NCI-H345 treated with DMSO at 0.1 percent for 48 hours (cell line): ENCODE measurements around the gene MAP1LC3B.
"Not testable (repeated sequence)": the region's sequence is repeated elsewhere in the genome, so short reads cannot be mapped to it uniquely, and the experiment has no call there.

Experiments used
- DNase-seq: peaks from one replicate; lab custom pipeline; 2025; ENCODE audit not compliant: unreplicated experiment; lab: John Stamatoyannopoulos, UW

The MAP1LC3B gene

GRCh38 chr16:87360862-87361610 lies 31.1 kb upstream of the MAP1LC3B start:
- no peak for DNase-seq

GRCh38 chr16:87361916-87362619 lies 30.1 kb upstream of the MAP1LC3B start:
- DNase-seq, result no peak

GRCh38 chr16:87362828-87363559 lies 29.1 kb upstream of the MAP1LC3B start:
- not testable (repeated sequence) for DNase-seq

GRCh38 chr16:87363771-87364455 lies 28.2 kb upstream of the MAP1LC3B start:
- no peak for DNase-seq

GRCh38 chr16:87365021-87365713 lies 27.0 kb upstream of the MAP1LC3B start:
- DNase-seq, result no peak

- DNase-seq, result no peak
Measured at GRCh38 chr16:87366288-87366687, 25.8 kb upstream of the MAP1LC3B start.

- no peak for DNase-seq
Measured at GRCh38 chr16:87366930-87367329, 25.2 kb upstream of the MAP1LC3B start.

GRCh38 chr16:87367529-87367928 lies 24.6 kb upstream of the MAP1LC3B start:
- no peak for DNase-seq

GRCh38 chr16:87368029-87368770 lies 23.9 kb upstream of the MAP1LC3B start:
- DNase-seq, result no peak

GRCh38 chr16:87369117-87369765 lies 22.9 kb upstream of the MAP1LC3B start:
- DNase-seq, result no peak

- no peak for DNase-seq
Measured at GRCh38 chr16:87369796-87370719, 22.1 kb upstream of the MAP1LC3B start.

GRCh38 chr16:87371261-87371866 lies 20.8 kb upstream of the MAP1LC3B start:
- no peak for DNase-seq

- DNase-seq, result no peak
Measured at GRCh38 chr16:87372305-87372704, 19.8 kb upstream of the MAP1LC3B start.

- no peak for DNase-seq
Measured at GRCh38 chr16:87374313-87374712, 17.8 kb upstream of the MAP1LC3B start.

- no peak for DNase-seq
Measured at GRCh38 chr16:87375426-87376135, 16.6 kb upstream of the MAP1LC3B start.

GRCh38 chr16:87376660-87377059 lies 15.5 kb upstream of the MAP1LC3B start:
- no peak for DNase-seq

GRCh38 chr16:87379312-87379752 lies 12.8 kb upstream of the MAP1LC3B start:
- not testable (repeated sequence) for DNase-seq
